ENCODE results near the gene GAS2L1. TPM values are rescaled to one million over a fixed set of nuclear protein-coding genes. Genes with fewer than 3 reads are reported as not detected.

The GAS2L1 gene
- total and polyA plus RNA-seq, 2 donors (not counting 3 experiments of a cell fraction or from before 2014, with no cell fraction given): 30.5 to 44.0 TPM

GRCh38 chr22:29317827-29318454, 11.5 kb downstream of the GAS2L1 start:
- no peak overlapping the region for H2AFZ ChIP-seq (ENCODE audit: low read depth, low read length)
- H3K4me2 ChIP-seq (ENCODE audit: insufficient read depth, low read length): no peak overlapping the region
- no peak overlapping the region for H3K4me3 ChIP-seq (replicated peaks in 1 of 3; ENCODE audit: insufficient read depth in 1 of 3, low read depth in 1 of 3, low read length in 3 of 3)
- CTCF ChIA-PET: interaction anchor here (0.9 to 1.2 kb wide), 2 partner anchors 11 to 12 kb away, joined by 3 to 4 read pairs; partner anchors contain the start of gene GAS2L1
- dilution Hi-C loops (cut with MboI; ENCODE audit: extremely low pct_ligation_motif_present, low sequenced_read_pairs) (no loop called here), intact Hi-C loops (cut with micrococcal nuclease) (no loop called here)
- H3K9me3 ChIP-seq (replicated peaks; ENCODE audit: control insufficient read depth, insufficient read depth, low read length): no peaks in the 10 kb centered on the region
- FAIRE-seq (no peak), DNase-seq (ENCODE audit: low read depth, low spot score) (no peak)
- no peaks in the 10 kb centered on the region for H4K20me1 ChIP-seq (replicated peaks; ENCODE audit: control insufficient read depth, extremely low read depth, insufficient read depth, low read length)
- H3K27me3 ChIP-seq (ENCODE audit: control insufficient read depth in 2 of 2, insufficient read depth in 2 of 2, low read length in 2 of 2): peaks cover 29% of the 10 kb centered on the region in 2 experiments
- BruUV-seq (replicated peaks): no TSS peak
- no peak overlapping the region for H3K27ac ChIP-seq (ENCODE audit: insufficient read depth, low read depth, low read length)
- no peak overlapping the region for H3K9ac ChIP-seq (replicated peaks; ENCODE audit: extremely low read depth, insufficient read depth, low read length)
- no peaks in the 10 kb centered on the region for H3K9me1 ChIP-seq (replicated peaks; ENCODE audit: control insufficient read depth, extremely low read depth, insufficient read depth, low read length)
- POLR2A ChIA-PET: no interaction called here
- H3K4me1 ChIP-seq (ENCODE audit: control insufficient read depth, extremely low read depth, insufficient read depth, low read length): peaks cover 2% of the 10 kb centered on the region
- no peaks in the 10 kb centered on the region for H3K36me3 ChIP-seq (ENCODE audit: control insufficient read depth in 2 of 2, extremely low read depth in 1 of 2, insufficient read depth in 2 of 2, low read length in 2 of 2)
- H3K79me2 ChIP-seq (ENCODE audit: control insufficient read depth, insufficient read depth, low read length): no peaks in the 10 kb centered on the region
- TF ChIP-seq POLR2A (IDR thresholded peaks at IDR 0.05; ENCODE audit: low read depth, low read length) (no peak), EZH2 (IDR thresholded peaks at IDR 0.05; ENCODE audit: borderline replicate concordance, low read depth, low read length, severe bottlenecking) (no peak), MYC (IDR thresholded peaks at IDR 0.05; ENCODE audit: low read depth, low read length) (no peak), FOS (IDR thresholded peaks at IDR 0.05; ENCODE audit: borderline replicate concordance, insufficient read depth, low read length) (no peak), MAX (IDR thresholded peaks at IDR 0.05; ENCODE audit: insufficient read depth, insufficient read length) (no peak), JUN (IDR thresholded peaks at IDR 0.05; ENCODE audit: borderline replicate concordance, insufficient read depth, insufficient read length, low read depth) (no peak), POLR2AphosphoS5 (IDR thresholded peaks at IDR 0.05; ENCODE audit: insufficient read depth, low read depth, low read length) (no peak)

- no peak for TF ChIP-seq MAX (IDR thresholded peaks at IDR 0.05; ENCODE audit: insufficient read depth, insufficient read length)
- TF ChIP-seq POLR2AphosphoS5 (IDR thresholded peaks at IDR 0.05; ENCODE audit: insufficient read depth, low read depth, low read length): no peak
- TF ChIP-seq JUN (IDR thresholded peaks at IDR 0.05; ENCODE audit: borderline replicate concordance, insufficient read depth, insufficient read length, low read depth): no peak
- TF ChIP-seq POLR2A (IDR thresholded peaks at IDR 0.05; ENCODE audit: low read depth, low read length): no peak
- TF ChIP-seq EZH2 (IDR thresholded peaks at IDR 0.05; ENCODE audit: borderline replicate concordance, low read depth, low read length, severe bottlenecking): no peak
- Histone ChIP-seq H3K4me2 (ENCODE audit: insufficient read depth, low read length) (no peak overlapping the region), H3K4me3 (replicated peaks in 1 of 3; ENCODE audit: insufficient read depth in 1 of 3, low read depth in 1 of 3, low read length in 3 of 3) (no peak overlapping the region), H3K36me3 (ENCODE audit: control insufficient read depth in 2 of 2, extremely low read depth in 1 of 2, insufficient read depth in 2 of 2, low read length in 2 of 2) (no peaks in the 10 kb centered on the region), H4K20me1 (replicated peaks; ENCODE audit: control insufficient read depth, extremely low read depth, insufficient read depth, low read length) (no peaks in the 10 kb centered on the region), H2AFZ (ENCODE audit: low read depth, low read length) (no peak overlapping the region), H3K9me1 (replicated peaks; ENCODE audit: control insufficient read depth, extremely low read depth, insufficient read depth, low read length) (no peaks in the 10 kb centered on the region), H3K4me1 (ENCODE audit: control insufficient read depth, extremely low read depth, insufficient read depth, low read length) (peaks cover 2% of the 10 kb centered on the region), H3K27ac (ENCODE audit: insufficient read depth, low read depth, low read length) (no peak overlapping the region), H3K27me3 (ENCODE audit: control insufficient read depth in 2 of 2, insufficient read depth in 2 of 2, low read length in 2 of 2) (peaks cover 21 to 22% of the 10 kb centered on the region in 2 experiments), H3K9ac (replicated peaks; ENCODE audit: extremely low read depth, insufficient read depth, low read length) (no peak overlapping the region), H3K79me2 (ENCODE audit: control insufficient read depth, insufficient read depth, low read length) (no peaks in the 10 kb centered on the region), H3K9me3 (replicated peaks; ENCODE audit: control insufficient read depth, insufficient read depth, low read length) (no peaks in the 10 kb centered on the region)
- DNase-seq (ENCODE audit: low read depth, low spot score) (no peak), FAIRE-seq (no peak)
- CTCF ChIA-PET: interaction anchor here (0.9 kb wide), 1 partner anchor 12 kb away, joined by 3 read pairs; no protein-coding TSS in a partner anchor
- dilution Hi-C loops (cut with MboI; ENCODE audit: extremely low pct_ligation_motif_present, low sequenced_read_pairs) (no loop called here), intact Hi-C loops (cut with micrococcal nuclease) (no loop called here)
- POLR2A ChIA-PET: no interaction called here
- no TSS peak for BruUV-seq (replicated peaks)
These were observed 12.6 kb downstream of the GAS2L1 start for GRCh38 chr22:29319072-29319471.
